Testis (tissue), 3 donors: ENCODE results near the gene CROCC. TPM values are rescaled to one million over a fixed set of nuclear protein-coding genes. Genes with fewer than 3 reads are reported as not detected.

ENCODE experiments used
- DNase-seq: peaks from one replicate; pipeline ENCODE4 v3.0.0-alpha.2; 2019
- H3K27ac ChIP-seq, 2 donors: fragments of 200-600 bp; sonication (generic); one replicate each; pipeline ENCODE4 v1.5.1; 2019
- H3K27me3 ChIP-seq: fragments of 200-600 bp; sonication (generic); one replicate; pipeline ENCODE4 v1.5.1; 2019
- H3K36me3 ChIP-seq: fragments of 200-600 bp; sonication (generic); one replicate; pipeline ENCODE4 v1.5.1; 2017; ENCODE audit warnings: low read depth; ENCODE audit errors: missing control alignments
- H3K4me1 ChIP-seq: fragments of 200-600 bp; sonication (generic); one replicate; pipeline ENCODE4 v1.5.1; 2019
- H3K4me3 ChIP-seq, 2 donors: fragments of 200-600 bp; sonication (generic); one replicate each; pipeline ENCODE4 v1.5.1; 2017 to 2019
- H3K9me3 ChIP-seq: fragments of 200-600 bp; sonication (generic); one replicate; pipeline ENCODE4 v1.5.1; 2017
- POLR2A ChIP-seq: fragments of 450-650 bp; IDR thresholded peaks from one replicate; pipeline ENCODE4 v1.6.1; 2017; ENCODE audit warnings: antibody characterized with exemption, mild to moderate bottlenecking, moderate library complexity
- WGBS, 2 donors: methylation state at CpG; one replicate each; pipeline ENCODE4 v1.1.5; 2018; 5-methylcytosine and 5-hydroxymethylcytosine counted together
- intact Hi-C: fragments of 100-400 bp; cut with DNase I; formaldehyde crosslinking; loops from one replicate; pipeline ENCODE4 v1.15.1; 2023; ENCODE audit warnings: low total_unique reads
- polyA plus RNA-seq: library from polyadenylated mRNA; stranded (reverse); fragments of 350-450 nt; fragmentation: Illumina TruSeq; extraction: RNeasy Lipid Tissue Mini Kit (QIAGEN cat#74804); gene quantifications from one replicate; pipeline ENCODE4 v1.2.3, GENCODE V29; 2014; ENCODE audit warnings: low read depth, low replicate concordance; ENCODE audit not compliant: insufficient read depth
- total RNA-seq, 2 donors: library from RNA; depleted of rRNA; stranded (reverse); fragments of >200 nt; gene quantifications; one replicate each; pipeline ENCODE4 v1.2.3, GENCODE V29; 2016
- TF ChIP-seq, protein P1 (sequence below), 3 experiments: fragments of 450-650 bp in 2 of 3; fragments of 200-600 bp in 1 of 3; sonication (generic) in 1 of 3; IDR thresholded peaks; one replicate each; pipeline ENCODE4 v1.5.1; 2016 to 2019; ENCODE audit warnings: antibody characterized with exemption in 3 of 3, mild to moderate bottlenecking in 2 of 3, moderate library complexity in 1 of 3

The CROCC gene
- total and polyA plus RNA-seq, 3 donors from 2014 or later = 18.8 to 49.2 (median 49.1) TPM

DNA sequence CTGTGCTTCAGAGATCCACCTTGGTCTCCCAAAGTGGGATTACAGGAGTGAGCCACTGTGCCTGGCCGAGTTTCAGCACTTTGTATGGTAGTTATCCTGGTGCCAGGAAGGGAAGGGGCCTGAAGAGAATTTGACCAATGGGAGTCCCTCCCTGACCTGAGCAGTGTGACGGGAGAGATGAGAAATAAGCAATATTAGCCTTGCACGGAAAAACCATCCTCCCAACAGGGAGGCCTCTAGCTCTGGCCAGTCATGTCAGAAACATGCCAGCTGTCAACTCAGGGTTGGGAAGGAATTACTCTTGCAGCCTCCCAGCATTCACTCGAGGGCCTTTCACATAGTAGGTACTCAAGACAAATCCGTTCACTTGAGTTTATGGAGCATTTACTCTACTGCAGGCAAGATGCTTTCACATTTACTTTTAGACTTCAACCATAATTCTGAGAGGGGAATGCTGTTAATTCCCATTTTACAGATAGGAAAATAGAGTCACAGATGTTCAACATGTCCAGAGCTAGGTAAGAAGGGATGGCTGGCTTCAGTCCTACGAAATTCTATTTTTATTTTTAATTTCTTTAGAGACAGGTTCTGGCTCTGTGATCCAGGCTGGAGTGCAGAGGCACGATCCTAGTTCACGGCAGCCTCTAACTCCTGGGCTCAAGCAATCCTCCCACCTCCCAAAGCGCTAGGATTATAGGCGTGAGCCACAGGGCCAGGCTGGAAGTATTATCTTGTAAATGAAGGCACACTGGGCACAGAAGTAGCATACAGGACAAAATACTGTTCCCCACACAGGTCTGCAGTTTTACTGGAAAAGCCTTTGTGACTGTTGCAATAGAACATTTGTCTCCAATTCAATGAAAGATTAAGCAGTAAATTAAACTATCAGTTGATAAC lies 93.2 kb downstream of the CROCC start:
- no peak for DNase-seq
- intact Hi-C loops = no loop called here
- Histone ChIP-seq H3K4me1 (peaks cover 23% of the 10 kb centered on the region), H3K27ac (no peak overlapping the region), H3K9me3 (no peaks in the 10 kb centered on the region), H3K27me3 (no peaks in the 10 kb centered on the region), H3K36me3 (no peaks in the 10 kb centered on the region), H3K4me3 (no peak overlapping the region)
- TF ChIP-seq, protein P1, sequence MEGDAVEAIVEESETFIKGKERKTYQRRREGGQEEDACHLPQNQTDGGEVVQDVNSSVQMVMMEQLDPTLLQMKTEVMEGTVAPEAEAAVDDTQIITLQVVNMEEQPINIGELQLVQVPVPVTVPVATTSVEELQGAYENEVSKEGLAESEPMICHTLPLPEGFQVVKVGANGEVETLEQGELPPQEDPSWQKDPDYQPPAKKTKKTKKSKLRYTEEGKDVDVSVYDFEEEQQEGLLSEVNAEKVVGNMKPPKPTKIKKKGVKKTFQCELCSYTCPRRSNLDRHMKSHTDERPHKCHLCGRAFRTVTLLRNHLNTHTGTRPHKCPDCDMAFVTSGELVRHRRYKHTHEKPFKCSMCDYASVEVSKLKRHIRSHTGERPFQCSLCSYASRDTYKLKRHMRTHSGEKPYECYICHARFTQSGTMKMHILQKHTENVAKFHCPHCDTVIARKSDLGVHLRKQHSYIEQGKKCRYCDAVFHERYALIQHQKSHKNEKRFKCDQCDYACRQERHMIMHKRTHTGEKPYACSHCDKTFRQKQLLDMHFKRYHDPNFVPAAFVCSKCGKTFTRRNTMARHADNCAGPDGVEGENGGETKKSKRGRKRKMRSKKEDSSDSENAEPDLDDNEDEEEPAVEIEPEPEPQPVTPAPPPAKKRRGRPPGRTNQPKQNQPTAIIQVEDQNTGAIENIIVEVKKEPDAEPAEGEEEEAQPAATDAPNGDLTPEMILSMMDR (IDR thresholded peaks at IDR 0.05) = no peak
- no peak for TF ChIP-seq POLR2A
- 77 to 82% methylated on average over 10 of the region's 10 CpGs for WGBS, 2 donors

DNA sequence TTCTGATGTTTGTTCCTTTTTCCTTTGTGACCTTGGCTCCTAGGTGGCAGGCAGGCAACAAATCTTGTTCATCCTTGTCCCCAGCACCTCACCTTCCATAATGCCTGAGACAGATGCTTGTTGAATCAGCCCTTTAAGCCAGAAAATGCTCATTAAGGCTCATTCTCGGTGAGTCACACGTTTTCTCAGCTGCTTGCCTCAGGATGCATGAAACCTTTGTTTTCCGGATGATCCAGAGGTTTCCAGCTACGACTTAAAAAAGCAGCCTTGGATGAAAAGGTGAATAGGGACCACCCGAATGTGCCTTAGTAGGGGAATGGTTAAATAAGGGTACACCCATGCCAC lies 94.6 kb downstream of the CROCC start:
- H3K27me3 ChIP-seq = no peaks in the 10 kb centered on the region
- peak overlapping the region in 1 of 2 donors; percentile 36 for H3K27ac ChIP-seq
- WGBS, 2 donors = 66 to 67% methylated on average over 5 of the region's 5 CpGs
- H3K9me3 ChIP-seq = no peaks in the 10 kb centered on the region
- intact Hi-C loops = no loop called here
- H3K4me1 ChIP-seq = peaks cover 14% of the 10 kb centered on the region
- H3K4me3 ChIP-seq = no peak overlapping the region
- DNase-seq = no peak
- no peaks in the 10 kb centered on the region for H3K36me3 ChIP-seq
- TF ChIP-seq POLR2A = no peak

DNA sequence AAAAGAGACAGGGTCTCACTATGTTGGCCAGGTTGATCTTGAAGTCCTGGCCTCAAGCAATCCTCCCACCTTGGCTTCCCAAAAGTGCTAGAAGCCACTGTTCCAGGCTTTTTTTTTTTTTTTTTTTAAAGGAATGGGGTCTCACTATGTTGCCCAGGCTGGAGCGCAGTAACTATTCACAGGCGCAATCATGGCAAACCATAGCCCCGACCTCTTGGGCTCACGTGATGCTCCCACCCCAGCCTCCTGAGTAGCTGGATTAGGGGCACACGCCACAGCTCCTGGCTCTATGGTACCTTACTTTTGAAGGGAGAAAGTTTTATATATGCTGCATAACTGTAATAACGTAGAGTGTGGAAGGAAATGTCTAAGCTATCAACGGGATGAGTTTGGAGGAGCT lies 95.7 kb downstream of the CROCC start:
- TF ChIP-seq POLR2A = no peak
- TF ChIP-seq, protein P1 (IDR thresholded peaks at IDR 0.05) = no peak
- intact Hi-C loops = no loop called here
- no peak for DNase-seq
- Histone ChIP-seq H3K9me3 (no peaks in the 10 kb centered on the region), H3K27me3 (no peaks in the 10 kb centered on the region), H3K36me3 (no peaks in the 10 kb centered on the region), H3K4me3 (no peak overlapping the region), H3K27ac (no peak overlapping the region), H3K4me1 (peaks cover 9% of the 10 kb centered on the region)
- WGBS, 2 donors = 94 to 95% methylated on average over 7 of the region's 7 CpGs

DNA sequence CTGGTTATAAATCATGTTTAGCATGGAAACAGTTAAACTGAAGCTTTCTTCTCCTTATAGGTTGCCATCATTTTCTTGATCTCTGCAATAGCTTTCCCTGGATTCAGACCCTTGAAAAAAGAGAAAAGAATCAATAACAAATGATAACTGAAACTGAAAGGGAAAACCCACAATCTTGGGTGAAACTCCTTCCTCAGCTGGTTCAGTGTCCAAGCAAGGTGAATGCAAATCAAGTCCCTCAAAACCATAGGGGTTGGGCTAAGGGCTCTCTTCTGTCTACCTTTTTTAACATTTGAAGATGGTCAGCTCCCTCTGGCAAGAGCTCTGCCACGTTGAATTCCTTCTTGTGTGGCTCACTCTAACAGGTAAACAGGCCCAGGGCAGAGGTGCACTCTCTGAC lies 97.1 kb downstream of the CROCC start:
- no peak overlapping the region for H3K27ac ChIP-seq
- H3K9me3 ChIP-seq = no peaks in the 10 kb centered on the region
- intact Hi-C loops = no loop called here
- TF ChIP-seq, protein P1 (IDR thresholded peaks at IDR 0.05) = no peak
- TF ChIP-seq POLR2A = no peak
- no peak for DNase-seq
- H3K4me3 ChIP-seq = no peak overlapping the region
- WGBS, 2 donors = 33 to 45% methylated on average over 1 of the region's 1 CpG
- H3K4me1 ChIP-seq = no peaks in the 10 kb centered on the region
- H3K36me3 ChIP-seq = no peaks in the 10 kb centered on the region
- H3K27me3 ChIP-seq = no peaks in the 10 kb centered on the region

DNA sequence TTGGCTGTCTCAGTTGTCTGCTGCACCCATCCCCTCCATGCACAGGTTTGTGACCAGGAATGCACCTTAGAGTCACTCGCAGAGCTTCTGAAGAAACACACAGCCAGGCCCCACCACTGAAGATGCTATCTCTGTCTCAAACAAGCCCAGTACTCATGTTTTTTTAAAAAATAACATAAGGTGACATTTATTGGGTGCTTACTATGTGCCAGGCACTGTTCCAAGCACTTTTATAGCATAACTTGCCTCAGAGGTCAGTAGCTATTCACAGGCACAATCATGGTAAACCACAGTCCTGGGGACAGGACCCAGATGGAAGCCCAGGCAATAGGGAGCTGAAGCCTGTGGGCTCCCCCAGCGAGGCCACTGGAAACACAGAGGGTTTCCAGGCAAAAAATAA lies 98.8 kb downstream of the CROCC start:
- no peak for DNase-seq
- H3K4me1 ChIP-seq = no peaks in the 10 kb centered on the region
- H3K4me3 ChIP-seq = no peak overlapping the region
- H3K27ac ChIP-seq = no peak overlapping the region
- H3K36me3 ChIP-seq = no peaks in the 10 kb centered on the region
- 96 to 100% methylated on average over 2 of the region's 2 CpGs for WGBS, 2 donors
- TF ChIP-seq, protein P1 (IDR thresholded peaks at IDR 0.05) = no peak
- no peak for TF ChIP-seq POLR2A
- intact Hi-C loops = loop anchor here (10.0 kb wide), 1 partner anchor 66 kb away; no protein-coding TSS in a partner anchor
- H3K9me3 ChIP-seq = no peaks in the 10 kb centered on the region
- H3K27me3 ChIP-seq = no peaks in the 10 kb centered on the region
